IPS DF 19.7 (cell line): Measurements from ENCODE around the gene DCTPP1.
"Not testable (repeated sequence)": the region's sequence is repeated elsewhere in the genome, so short reads cannot be mapped to it uniquely, and the experiment has no call there.

Experiments
- DNase-seq: peaks from one replicate; pipeline ENCODE4 v3.0.0-alpha.2; 2013; ENCODE audit warnings: low read depth, low spot score

DCTPP1 gene

GRCh38 chr16:30429678-30430427 is at the start of gene DCTPP1:
DCTPP1 (minus strand) TSS chr16:30430030; CDS start chr16:30429980, 50 bp downstream.
- DNase-seq = peak; percentile 99

GRCh38 chr16:30478766-30479478 is 49.1 kb upstream of the DCTPP1 start:
- DNase-seq = no peak

- not testable (repeated sequence) for DNase-seq
These were observed 47.9 kb upstream of the DCTPP1 start for GRCh38 chr16:30477773-30478172.

GRCh38 chr16:30476991-30477390 is 47.2 kb upstream of the DCTPP1 start:
- no peak for DNase-seq

GRCh38 chr16:30474684-30475083 is 44.9 kb upstream of the DCTPP1 start:
- no peak for DNase-seq

GRCh38 chr16:30474074-30474452 is 44.2 kb upstream of the DCTPP1 start:
- no peak for DNase-seq

- DNase-seq = no peak
These were observed 43.6 kb upstream of the DCTPP1 start for GRCh38 chr16:30473231-30474073.

- no peak for DNase-seq
These were observed 42.6 kb upstream of the DCTPP1 start, which contains the start of gene ITGAL for GRCh38 chr16:30472328-30472942. ITGAL (plus strand) TSS chr16:30472742; CDS start chr16:30472838, 96 bp downstream.

GRCh38 chr16:30470632-30470995 is 40.8 kb upstream of the DCTPP1 start:
- DNase-seq = no peak

- no peak for DNase-seq
These were observed 40.3 kb upstream of the DCTPP1 start for GRCh38 chr16:30470170-30470512.

- DNase-seq = no peak
These were observed 34.2 kb upstream of the DCTPP1 start for GRCh38 chr16:30464078-30464477.

GRCh38 chr16:30461426-30461825 is 31.6 kb upstream of the DCTPP1 start:
- DNase-seq = not testable (repeated sequence)

GRCh38 chr16:30459456-30459855 is 29.6 kb upstream of the DCTPP1 start:
- no peak for DNase-seq

GRCh38 chr16:30458561-30459394 is 28.9 kb upstream of the DCTPP1 start:
- no peak for DNase-seq

- DNase-seq = no peak
These were observed 28.1 kb upstream of the DCTPP1 start for GRCh38 chr16:30457743-30458560.

- DNase-seq = no peak
These were observed 27.4 kb upstream of the DCTPP1 start for GRCh38 chr16:30457256-30457655.

GRCh38 chr16:30456302-30456701 is 26.5 kb upstream of the DCTPP1 start:
- DNase-seq = no peak

- not testable (repeated sequence) for DNase-seq
These were observed 23.1 kb upstream of the DCTPP1 start for GRCh38 chr16:30452709-30453580.

- DNase-seq = no peak
These were observed 19.2 kb upstream of the DCTPP1 start for GRCh38 chr16:30449116-30449435.
